Nephron progenitor cell (in vitro differentiated cells): Measurements from ENCODE around the gene RPH3AL.

Source experiments
- DNase-seq: peaks from one replicate; pipeline ENCODE4 v3.0.0; 2021
- H3K27ac Mint-ChIP-seq: 2 replicates; pipeline ENCODE4 v1.8.0; 2021; ENCODE audit warnings: mild to moderate bottlenecking, moderate library complexity, mixed read lengths
- H3K27me3 Mint-ChIP-seq: 2 replicates; pipeline ENCODE4 v1.8.0; 2021; ENCODE audit warnings: mild to moderate bottlenecking, low read depth, mixed read lengths; ENCODE audit not compliant: poor library complexity
- H3K36me3 Mint-ChIP-seq: 2 replicates; pipeline ENCODE4 v1.8.0; 2021; ENCODE audit warnings: low read depth, mixed read lengths
- H3K4me1 Mint-ChIP-seq: 2 replicates; pipeline ENCODE4 v1.8.0; 2021; ENCODE audit warnings: mixed read lengths
- H3K4me3 Mint-ChIP-seq: 2 replicates; pipeline ENCODE4 v1.8.0; 2021; ENCODE audit warnings: mild to moderate bottlenecking, moderate library complexity, mixed read lengths
- H3K9me3 Mint-ChIP-seq: 2 replicates; pipeline ENCODE4 v1.8.0; 2021; ENCODE audit warnings: mild to moderate bottlenecking, moderate library complexity, mixed read lengths
- CTCF ChIP-seq: fragments of 200-600 bp; sonication (generic); IDR thresholded peaks from 2 replicates; pipeline ENCODE4 v1.5.0; 2021; ENCODE audit warnings: antibody characterized with exemption

Gene RPH3AL

GRCh38 chr17:259341-259976, 93.1 kb downstream of the RPH3AL start:
- Mint-ChIP-seq H3K27ac (no peak overlapping the region), H3K4me3 (no peak overlapping the region), H3K4me1 (peaks cover 23% of the 10 kb centered on the region), H3K9me3 (peaks cover 43% of the 10 kb centered on the region), H3K36me3 (peaks cover 61% of the 10 kb centered on the region), H3K27me3 (peaks cover 37% of the 10 kb centered on the region)
- TF ChIP-seq CTCF = no peak
- no peak for DNase-seq

DNA sequence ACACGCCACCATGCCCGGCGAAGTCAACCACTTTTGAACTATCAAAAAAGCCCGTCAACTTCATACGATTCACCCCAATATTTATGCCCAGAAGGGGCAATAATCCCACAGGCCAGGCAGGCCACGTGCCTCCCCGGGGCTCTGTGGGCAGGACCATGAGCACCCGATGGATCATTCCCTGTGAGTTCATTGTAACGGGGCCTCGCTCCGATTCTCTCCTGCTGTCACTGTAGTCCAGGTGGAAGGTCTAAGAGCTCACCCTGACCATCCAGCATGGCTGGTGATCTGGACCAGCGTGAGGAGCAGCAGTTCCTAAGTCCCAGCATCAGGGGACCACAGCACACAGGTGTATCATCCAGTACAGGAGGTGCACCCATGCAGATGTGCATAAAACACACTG, 93.7 kb downstream of the RPH3AL start:
- peaks cover 37% of the 10 kb centered on the region for H3K27me3 Mint-ChIP-seq
- DNase-seq = no peak
- peaks cover 42% of the 10 kb centered on the region for H3K9me3 Mint-ChIP-seq
- no peak for TF ChIP-seq CTCF
- H3K4me1 Mint-ChIP-seq = peaks cover 23% of the 10 kb centered on the region
- H3K27ac Mint-ChIP-seq = no peak overlapping the region
- peaks cover 60% of the 10 kb centered on the region for H3K36me3 Mint-ChIP-seq
- no peak overlapping the region for H3K4me3 Mint-ChIP-seq

DNA sequence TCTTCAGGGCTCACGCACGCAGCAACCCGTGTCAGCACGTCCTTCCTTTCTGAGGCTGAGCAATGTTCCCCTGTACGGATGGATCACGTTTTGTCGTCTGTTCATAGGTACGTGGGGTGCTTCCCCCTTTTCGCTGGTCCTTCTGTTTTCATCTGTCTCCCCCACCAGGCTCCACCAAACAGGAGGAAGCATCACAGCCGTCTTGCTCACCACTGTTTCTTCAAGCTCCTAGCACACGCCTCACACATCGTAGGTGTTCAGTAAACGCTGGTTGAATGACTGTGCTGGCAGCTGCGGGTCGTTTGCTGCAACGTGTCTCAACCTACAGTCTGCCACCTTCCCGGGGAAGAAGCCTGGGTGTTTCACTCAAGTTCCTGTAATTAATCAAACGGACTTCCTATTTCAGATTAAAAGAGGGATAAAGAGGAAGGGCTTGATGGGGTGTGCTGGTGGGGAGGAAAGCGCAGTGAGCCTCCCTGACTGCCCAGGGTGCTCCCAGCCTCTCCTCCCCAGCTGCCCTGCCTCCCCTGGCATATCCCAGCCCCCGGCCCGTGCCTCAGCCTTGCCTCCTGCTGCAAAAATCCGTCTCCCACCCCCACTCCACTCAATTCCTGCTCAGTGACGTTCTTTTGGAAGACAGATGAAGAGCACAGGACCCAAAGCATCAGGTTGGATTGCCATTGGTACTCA, 94.4 kb downstream of the RPH3AL start:
- peaks cover 52% of the 10 kb centered on the region for H3K36me3 Mint-ChIP-seq
- peaks cover 23% of the 10 kb centered on the region for H3K4me1 Mint-ChIP-seq
- peaks cover 32% of the 10 kb centered on the region for H3K27me3 Mint-ChIP-seq
- H3K27ac Mint-ChIP-seq = no peak overlapping the region
- H3K9me3 Mint-ChIP-seq = peaks cover 35% of the 10 kb centered on the region
- no peak for DNase-seq
- no peak for TF ChIP-seq CTCF
- no peak overlapping the region for H3K4me3 Mint-ChIP-seq

- Mint-ChIP-seq H3K9me3 (peaks cover 3% of the 10 kb centered on the region), H3K27ac (no peak overlapping the region), H3K27me3 (peaks cover 3% of the 10 kb centered on the region), H3K4me3 (no peak overlapping the region), H3K36me3 (peaks cover 5% of the 10 kb centered on the region), H3K4me1 (no peaks in the 10 kb centered on the region)
- TF ChIP-seq CTCF = no peak
- DNase-seq = no peak
Observed at GRCh38 chr17:253091-253846, 99.3 kb downstream of the RPH3AL start.

DNA sequence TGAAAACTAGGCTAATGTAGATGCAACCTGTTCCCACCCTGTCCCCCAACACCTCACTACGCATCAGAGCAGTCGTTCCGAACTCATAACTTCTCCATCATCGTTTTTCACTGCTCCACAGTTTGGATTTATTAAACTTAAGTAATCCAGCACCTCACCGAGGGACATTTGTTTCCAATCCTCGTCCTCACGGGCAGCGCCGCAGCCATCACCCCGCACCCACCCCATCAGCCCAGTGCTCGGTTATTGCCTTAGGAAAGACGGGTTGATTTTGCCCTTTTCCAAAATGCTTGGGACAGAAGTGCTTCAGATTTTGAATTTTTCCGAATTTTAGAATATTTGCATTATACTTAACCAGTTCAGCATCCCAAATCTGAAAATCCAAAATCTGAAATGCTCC, 100.2 kb downstream of the RPH3AL start:
- Mint-ChIP-seq H3K27me3 (no peaks in the 10 kb centered on the region), H3K27ac (no peak overlapping the region), H3K36me3 (no peaks in the 10 kb centered on the region), H3K4me3 (no peak overlapping the region), H3K9me3 (no peaks in the 10 kb centered on the region), H3K4me1 (no peaks in the 10 kb centered on the region)
- no peak for TF ChIP-seq CTCF
- DNase-seq = no peak
